ENCODE data around the gene ARFRP1.

ARFRP1 gene

GRCh38 chr20:63707558-63708300 lies at the start of gene ARFRP1, which contains the start of gene ZGPAT:
Gene ARFRP1, minus strand, starts transcription at chr20:63707976. Its CDS starts 885 bp downstream, at chr20:63707091.
Gene ZGPAT, plus strand, starts transcription at chr20:63708039. Its CDS starts 542 bp downstream, at chr20:63708581.
- H3K4me3 ChIP-seq (ENCODE audit: low read depth, low read length): peak within 1 kb of the TSS; percentile 74
- in situ Hi-C loops (cut with HindIII; ENCODE audit: low sequenced_read_pairs): no loop called here
- TF ChIP-seq CTCF (IDR thresholded peaks at IDR 0.05; ENCODE audit: low read depth, low read length): no peak

GRCh38 chr20:63756648-63756991 lies 48.8 kb upstream of the ARFRP1 start:
- TF ChIP-seq CTCF (IDR thresholded peaks at IDR 0.05; ENCODE audit: low read depth, low read length): no peak
- H3K4me3 ChIP-seq (ENCODE audit: low read depth, low read length): no peak overlapping the region
- in situ Hi-C loops (cut with HindIII; ENCODE audit: low sequenced_read_pairs): no loop called here
- no peak for DNase-seq (ENCODE audit: low read depth, low spot score)

More at GRCh38 chr20:63707558-63708300, at the start of gene ARFRP1, which contains the start of gene ZGPAT:
- DNase-seq (ENCODE audit: low read depth, low spot score): peak; percentile 79

GRCh38 chr20:63755933-63756647 lies 48.3 kb upstream of the ARFRP1 start:
- H3K4me3 ChIP-seq (ENCODE audit: low read depth, low read length): no peak overlapping the region
- in situ Hi-C loops (cut with HindIII; ENCODE audit: low sequenced_read_pairs): no loop called here

GRCh38 chr20:63754008-63754407 lies 46.2 kb upstream of the ARFRP1 start:
- no peak for TF ChIP-seq CTCF (IDR thresholded peaks at IDR 0.05; ENCODE audit: low read depth, low read length)
- no peak for DNase-seq (ENCODE audit: low read depth, low spot score)
- no peak overlapping the region for H3K4me3 ChIP-seq (ENCODE audit: low read depth, low read length)
- in situ Hi-C loops (cut with HindIII; ENCODE audit: low sequenced_read_pairs): no loop called here

More at GRCh38 chr20:63755933-63756647, 48.3 kb upstream of the ARFRP1 start:
- TF ChIP-seq CTCF (IDR thresholded peaks at IDR 0.05; ENCODE audit: low read depth, low read length): no peak
- DNase-seq (ENCODE audit: low read depth, low spot score): no peak

DNA sequence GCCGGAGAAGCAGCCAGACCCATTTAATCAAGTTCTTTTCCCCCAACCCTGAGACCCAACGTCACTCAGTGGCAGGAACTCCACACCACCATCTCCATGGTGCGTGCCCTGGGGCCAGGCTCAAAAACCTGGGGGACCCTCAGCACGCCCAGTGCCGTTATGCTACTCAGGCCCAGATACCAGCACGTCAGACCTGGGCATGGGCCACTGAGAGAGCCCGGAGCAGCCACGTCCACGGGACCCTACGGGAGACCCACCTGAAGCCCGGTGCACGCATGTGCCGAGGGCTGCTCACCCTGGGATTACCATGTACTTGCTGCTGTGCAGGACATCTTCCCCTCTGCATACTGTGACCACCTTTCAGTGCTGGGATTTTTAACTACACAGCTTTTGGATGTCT lies 45.6 kb upstream of the ARFRP1 start:
- H3K4me3 ChIP-seq (ENCODE audit: low read depth, low read length): no peak overlapping the region
- no peak for DNase-seq (ENCODE audit: low read depth, low spot score)
- no peak for TF ChIP-seq CTCF (IDR thresholded peaks at IDR 0.05; ENCODE audit: low read depth, low read length)
- in situ Hi-C loops (cut with HindIII; ENCODE audit: low sequenced_read_pairs): no loop called here

GRCh38 chr20:63752411-63753101 lies 44.8 kb upstream of the ARFRP1 start:
- in situ Hi-C loops (cut with HindIII; ENCODE audit: low sequenced_read_pairs): no loop called here
- no peak for TF ChIP-seq CTCF (IDR thresholded peaks at IDR 0.05; ENCODE audit: low read depth, low read length)
- DNase-seq (ENCODE audit: low read depth, low spot score): no peak
- no peak overlapping the region for H3K4me3 ChIP-seq (ENCODE audit: low read depth, low read length)

All from astrocyte of the spinal cord (primary cell).